SHP77 (cell line): Measurements from ENCODE around the gene CFAP46.
"Not testable (repeated sequence)": the region's sequence is repeated elsewhere in the genome, so short reads cannot be mapped to it uniquely, and the experiment has no call there.

ENCODE experiments used
- DNase-seq, 2 experiments: peaks; one replicate each; lab custom pipeline; 2025; lab: John Stamatoyannopoulos, UW

CFAP46 gene

DNA sequence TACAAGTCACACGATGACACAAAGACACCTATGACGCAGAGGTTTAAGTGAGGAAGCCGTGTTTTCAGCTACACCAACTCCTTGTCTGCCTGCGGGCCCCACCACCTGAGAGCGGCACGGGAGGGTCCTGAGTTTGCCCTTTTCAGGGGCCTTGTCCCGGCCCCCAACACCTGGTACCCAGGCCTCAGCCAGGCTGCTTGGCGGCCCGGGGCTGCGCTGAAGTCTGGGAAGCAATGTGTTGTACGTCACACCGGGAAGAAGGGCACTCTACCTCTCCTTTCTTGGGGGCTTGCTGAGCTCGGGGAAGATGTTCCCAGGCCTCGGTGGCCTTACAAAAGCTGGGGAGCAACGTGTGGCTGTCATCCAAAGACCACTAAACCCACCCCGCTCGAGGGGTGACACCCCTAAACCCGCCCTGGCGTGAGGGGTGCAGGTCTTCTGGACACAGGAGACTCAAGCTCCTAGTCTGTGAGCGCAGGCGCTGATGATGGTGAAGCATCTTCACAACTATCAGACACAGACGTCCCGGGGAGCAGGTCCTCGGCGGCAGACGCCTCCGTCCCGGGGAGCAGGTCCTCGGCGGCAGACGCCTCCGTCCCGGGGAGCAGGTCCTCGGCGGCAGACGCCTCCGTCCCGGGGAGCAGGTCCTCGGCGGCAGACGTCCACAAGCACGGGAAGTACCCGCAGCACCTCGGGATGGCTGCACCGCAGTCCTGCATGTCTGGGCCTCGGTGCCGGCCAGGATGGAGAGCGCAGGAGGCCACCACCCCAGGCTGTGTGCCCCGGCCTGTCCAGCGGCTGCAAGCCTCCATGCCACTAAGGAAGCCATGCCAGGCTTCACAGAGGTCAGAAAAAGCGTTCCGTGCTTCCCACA is 15.4 kb downstream of the CFAP46 start:
- no peak for DNase-seq

DNA sequence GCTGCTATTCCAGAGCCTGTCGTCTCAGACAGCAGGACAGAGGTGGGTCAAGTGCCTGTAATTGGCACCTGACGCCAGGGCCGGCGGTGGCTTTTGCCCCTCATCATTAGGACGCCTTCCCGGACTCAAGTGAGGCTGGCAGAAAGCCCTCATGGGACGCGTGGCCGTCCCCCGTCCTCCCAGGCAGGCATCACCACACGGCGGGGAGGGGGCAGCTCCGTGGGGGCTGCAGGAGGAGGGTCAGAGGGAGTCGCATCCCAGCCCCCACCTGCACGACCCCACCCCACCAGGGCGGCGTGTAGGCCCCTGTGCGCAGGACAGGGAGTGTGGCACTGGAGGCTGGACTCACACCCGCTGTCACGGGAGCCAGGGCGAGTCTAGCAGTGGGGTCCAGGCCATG is 16.3 kb downstream of the CFAP46 start:
- DNase-seq = no peak

DNA sequence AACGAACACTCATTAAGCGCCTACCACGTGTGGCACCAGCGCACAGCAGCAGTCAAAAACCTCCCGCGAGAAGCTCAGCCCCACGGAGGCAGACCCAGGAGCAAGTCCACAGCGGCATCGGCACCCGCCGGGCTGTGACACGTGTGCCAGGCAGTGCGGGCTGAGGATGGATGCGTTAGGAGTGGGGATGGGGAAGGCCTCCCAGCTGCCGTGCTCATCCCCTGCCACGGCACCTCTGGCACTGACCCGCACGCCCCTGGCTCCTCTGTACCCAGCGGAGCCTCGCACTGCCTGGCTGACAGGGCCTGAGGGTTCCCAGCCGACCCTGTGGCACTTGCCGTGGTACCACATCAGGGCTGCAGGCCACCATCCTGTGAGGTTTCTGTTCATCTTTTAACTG is 16.8 kb downstream of the CFAP46 start:
- no peak for DNase-seq

DNA sequence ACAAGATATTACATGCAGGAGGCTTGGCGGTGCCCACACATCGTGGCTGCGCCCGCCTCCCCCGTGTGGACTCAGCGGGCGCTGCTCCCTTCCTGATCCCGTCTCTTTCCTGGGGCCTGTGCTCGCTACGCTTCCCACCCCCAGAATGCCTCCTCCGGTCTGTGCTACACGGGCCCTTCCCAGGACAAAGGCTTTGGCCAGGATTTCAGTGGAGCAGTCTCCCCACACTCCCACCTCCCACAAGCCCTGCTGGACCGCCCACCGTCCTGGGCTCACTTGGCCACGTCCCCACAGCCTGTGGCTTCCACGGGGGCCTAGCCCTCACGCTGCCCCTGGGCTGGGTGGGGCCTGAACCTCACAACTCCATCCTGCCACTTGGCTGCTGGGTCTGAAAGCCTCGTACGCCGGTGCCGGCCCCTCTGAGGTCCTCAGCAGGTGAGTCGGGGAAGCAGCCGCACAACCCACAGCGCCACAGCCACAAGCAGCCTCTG is 17.3 kb downstream of the CFAP46 start:
- no peak for DNase-seq

DNA sequence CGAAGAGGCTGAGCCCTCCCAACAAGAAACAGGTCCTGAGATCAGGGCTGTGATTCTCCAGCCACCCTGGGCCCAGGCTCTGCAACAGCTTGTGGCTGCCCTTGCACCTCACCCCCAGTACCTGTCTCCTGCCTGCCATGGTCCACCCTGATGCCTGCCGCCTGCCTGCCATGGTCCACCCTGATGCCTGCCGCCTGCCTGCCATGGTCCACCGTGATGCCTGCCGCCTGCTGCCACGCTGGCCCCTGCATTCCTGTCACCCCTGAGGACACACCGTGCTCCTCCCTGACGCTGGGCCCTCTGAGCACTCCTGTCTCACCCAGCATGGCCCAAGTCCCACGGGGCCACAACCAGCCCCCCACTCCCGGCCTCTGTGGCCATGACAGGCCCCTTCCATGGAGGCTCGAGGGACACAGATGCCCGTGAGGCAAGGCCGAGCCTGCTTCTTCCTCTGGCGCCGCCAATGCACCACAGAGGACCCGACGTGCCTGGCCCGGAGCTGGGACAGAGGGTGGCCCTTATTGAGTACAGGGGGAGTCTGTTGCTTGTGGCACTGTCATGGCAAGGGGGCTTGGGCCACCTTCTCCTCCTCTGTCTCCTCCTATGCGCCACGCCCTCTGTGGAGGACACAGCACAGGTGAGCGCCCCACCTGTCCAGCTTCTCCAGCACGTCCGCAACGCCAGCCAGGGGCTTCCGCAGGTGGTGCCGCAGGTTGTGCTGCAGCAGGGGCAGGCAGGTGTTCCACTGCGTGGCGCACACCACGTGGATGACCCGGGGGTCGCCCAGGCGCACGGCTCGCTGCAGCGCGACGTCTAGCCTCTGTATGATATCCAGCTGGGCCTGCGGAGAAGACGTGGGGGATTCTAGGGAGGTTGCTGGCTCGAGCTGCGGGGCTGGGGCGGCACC is 18.1 kb downstream of the CFAP46 start:
- DNase-seq = no peak

DNA sequence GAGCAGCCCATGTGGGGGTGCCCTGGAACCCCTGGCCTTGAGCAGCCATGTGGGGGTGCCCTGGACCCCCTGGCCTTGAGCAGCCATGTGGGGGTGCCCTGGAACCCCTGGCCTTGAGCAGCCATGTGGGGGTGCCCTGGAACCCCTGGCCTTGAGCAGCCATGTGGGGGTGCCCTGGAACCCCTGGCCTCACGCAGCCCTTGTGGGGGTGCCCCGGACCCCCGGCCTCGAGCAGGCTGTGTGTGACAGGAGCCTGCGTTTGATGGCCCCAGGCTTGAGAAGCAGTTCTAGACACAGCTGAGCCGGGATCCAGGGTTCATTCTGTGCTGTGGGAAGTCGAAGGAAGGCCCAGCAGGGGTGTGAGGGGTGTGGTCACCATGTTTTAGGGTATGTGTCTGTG is 19.0 kb downstream of the CFAP46 start:
- not testable (repeated sequence) for DNase-seq

DNA sequence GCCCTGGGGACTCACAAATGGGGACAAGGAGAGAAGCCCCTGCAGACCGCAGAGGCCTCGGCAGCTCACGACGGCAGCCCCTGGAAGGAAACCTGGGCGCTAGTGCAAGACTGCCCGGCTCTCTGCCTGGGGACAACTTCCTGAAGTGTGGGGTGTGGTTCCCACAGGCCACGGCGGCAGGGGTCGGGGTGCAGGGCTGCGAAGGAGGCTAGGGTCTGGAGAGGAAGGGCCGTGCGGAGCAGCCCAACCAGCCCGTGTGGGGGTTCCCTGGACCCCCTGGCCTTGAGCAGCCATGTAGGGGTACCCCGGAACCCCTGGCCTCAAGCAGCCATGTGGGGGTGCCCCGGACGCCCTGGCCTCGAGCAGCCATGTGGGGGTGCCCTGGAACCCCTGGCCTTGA is 19.5 kb downstream of the CFAP46 start:
- no peak for DNase-seq

DNA sequence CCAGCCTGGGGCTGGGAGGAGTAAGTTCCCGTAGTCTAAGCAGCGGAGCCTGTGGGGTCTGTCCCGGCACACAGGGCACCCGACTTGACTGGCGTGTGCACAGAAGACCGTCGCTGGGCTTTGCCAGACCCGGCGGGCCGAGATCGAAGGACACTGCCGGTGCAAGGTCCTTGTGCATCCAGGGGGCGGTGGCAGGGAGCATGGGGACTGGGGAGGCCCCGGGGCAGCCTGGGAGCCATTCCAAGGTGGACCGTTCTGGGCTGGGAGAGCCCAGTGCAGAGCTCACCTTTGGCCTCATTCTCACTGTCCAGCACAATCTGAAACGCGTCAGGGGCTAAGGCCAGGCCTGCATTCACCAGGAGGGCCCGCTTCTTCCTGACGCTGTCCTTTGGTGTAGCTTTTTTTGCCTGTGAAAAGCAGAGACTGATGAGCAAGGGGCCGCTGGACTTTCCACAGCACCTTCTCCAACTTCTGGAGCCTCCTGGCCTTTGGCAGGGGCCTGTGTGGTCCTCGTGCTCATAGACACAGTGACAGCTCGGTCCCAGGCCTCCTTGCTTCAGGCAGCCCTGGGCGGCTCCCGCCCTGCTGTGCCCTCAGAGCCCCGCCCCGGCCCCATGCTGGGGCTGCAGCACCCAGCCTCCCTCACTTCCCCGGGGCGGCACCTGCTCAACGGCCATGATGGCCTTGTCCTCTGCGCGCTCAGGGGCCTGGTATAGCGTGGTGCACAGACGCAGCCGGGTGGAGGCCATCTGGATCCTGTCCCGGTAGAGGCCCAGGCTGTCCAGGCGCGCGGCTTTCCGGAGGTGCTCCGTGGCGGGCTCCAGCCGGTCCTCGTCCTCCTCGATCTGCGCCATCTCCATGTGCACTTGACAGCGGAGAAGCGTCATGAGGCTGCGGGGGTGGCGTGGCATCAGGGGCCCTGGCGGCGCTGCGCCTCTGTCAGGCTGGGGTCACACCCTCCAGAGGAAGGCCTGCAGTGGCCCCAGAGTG is 20.3 kb downstream of the CFAP46 start:
- DNase-seq = no peak

DNA sequence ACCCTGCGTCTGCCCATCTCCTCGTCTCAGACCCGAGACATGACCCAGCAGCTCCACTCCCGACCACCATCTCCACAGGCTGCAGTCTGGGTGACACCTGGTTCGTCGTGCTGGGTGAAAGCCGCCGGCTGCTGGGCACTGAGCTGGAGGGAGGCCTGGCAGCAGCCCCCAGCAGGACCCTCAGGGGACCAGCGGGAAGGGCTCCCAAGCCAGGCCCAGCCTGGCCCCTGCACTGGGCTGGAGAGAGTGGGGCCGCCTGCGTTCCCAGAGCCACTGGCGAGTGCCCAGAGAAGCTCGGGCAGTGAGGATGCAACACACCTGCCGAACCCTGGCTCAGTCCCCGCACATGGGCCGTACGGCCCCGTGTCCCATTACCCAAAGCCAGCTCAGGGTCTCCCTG is 21.3 kb downstream of the CFAP46 start:
- DNase-seq = no peak

DNA sequence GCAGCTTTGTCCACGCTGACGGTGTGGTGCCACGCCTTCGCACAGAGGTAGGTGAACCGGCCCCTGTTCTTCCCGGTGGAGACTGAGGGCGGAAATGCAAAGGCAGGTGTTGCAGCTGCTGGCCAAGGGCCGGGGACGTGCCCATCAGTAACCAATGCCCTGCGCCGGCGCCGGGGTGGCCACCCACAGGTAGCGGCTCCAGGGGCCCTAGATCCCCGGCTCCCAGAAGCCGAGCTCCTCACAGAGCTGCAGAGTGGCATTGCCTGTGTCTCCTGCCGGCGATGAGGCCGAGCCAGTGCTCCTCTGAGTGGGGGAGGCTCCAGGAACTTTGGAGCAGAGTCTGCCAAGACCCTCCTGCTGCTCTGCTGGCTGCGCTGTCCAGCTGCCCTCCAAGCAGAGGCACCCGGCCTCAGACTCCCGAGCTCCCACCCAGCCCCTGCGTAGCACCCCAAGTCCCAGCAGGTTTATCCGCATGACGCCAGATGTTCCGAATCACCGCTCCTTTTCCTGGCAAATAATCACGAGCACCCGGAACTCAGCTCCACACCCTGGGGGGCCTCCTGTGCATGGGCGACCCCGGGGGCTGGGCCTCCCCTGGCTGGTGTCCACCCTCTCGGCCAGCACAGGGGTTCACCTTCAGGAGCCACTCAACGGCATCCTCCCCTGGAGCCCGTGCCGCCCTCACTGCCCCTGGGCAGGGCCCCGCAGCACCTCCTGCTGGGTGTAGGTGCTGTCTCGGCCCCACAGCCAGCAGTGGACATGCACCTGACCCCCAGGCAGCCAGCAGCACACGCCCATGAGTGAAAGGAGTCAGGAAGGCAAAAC is 22.1 kb downstream of the CFAP46 start:
- no peak for DNase-seq

DNA sequence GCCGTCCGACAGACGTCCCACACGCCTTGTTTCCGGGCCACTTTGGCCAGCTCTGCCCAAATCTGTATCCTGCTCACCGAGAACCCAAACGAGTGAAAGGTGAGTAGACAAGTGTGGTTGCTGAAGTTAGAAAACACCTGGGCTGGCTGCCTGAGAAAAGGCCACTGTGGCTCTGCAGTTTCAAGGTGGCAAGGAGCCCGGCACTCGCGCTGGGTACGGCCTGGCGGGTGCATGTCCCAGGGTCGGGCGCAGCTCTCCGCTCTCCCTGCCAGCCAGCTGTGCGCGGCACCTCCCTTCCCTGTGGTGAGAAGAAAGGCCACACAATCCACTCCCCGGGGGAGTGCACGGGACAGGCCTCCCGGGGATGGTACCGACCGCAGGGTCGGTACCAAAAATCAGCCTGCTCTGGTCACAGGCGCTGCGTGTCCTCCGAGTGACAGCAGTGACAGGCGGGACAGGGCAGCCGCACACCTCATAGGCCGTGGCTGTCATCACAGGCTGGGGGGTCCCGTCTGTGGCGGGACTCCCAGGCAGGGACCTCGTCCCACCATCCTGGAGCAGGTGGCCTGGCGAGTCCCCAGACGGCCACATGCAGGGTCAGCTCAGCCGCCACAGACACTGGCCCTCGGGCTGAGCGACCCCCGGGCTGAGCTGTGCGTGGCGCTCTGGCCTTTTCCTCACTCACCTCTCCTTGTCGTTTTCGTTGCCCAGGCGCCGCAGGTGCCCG is 22.8 kb downstream of the CFAP46 start:
- DNase-seq = no peak

DNA sequence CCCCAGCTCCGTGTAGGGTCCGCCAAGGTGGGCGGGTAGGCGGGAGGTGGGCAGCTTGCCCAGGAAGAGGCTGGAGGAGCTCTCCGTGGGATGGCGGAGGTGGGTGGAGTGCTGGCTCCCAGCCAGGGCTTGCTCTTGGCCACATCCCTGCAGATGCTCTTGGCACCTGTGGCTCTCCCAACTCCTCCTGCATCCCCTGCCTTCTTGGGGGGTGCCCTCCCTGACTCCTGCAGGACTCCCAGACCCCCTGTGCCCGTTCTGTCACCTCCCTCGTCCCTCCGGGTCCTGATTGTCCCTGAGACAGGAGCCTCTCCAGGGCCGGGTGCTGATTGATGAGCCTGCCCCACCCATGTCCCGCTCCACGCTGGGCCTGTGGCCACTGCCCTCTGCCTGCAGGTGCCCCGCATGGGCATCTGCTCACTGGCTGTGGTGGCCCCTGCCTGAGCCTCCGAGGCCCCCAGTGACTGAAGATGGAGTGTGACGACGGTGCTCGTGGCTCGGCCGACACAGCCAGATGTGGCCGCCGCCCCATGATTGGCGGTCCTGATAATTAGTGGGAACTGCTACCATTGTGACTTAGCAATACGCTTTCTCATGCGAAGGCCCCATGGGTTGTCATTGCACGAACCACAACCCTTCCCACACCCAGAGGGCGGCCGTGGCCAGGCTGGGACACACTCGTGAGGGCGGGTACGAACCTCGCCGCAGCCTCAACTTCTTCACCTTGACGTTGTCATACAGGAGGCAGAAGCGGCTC is 23.6 kb downstream of the CFAP46 start:
- no peak for DNase-seq

DNA sequence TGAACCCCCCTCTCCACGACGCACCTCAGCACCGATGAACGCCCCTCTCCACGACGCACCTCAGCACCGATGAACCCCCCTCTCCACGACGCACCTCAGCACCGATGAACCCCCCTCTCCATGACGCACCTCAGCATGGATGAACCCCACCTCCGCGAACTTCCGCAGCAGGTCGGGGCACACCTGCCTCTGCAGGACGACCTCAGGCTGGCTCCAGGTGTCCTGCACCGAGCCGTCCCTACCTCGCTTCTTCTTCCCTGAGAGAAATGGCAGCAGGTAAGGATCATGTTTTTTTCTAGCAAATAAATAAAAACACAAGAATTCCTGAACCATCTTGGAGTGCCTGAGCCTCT is 24.1 kb downstream of the CFAP46 start:
- no peak for DNase-seq

DNA sequence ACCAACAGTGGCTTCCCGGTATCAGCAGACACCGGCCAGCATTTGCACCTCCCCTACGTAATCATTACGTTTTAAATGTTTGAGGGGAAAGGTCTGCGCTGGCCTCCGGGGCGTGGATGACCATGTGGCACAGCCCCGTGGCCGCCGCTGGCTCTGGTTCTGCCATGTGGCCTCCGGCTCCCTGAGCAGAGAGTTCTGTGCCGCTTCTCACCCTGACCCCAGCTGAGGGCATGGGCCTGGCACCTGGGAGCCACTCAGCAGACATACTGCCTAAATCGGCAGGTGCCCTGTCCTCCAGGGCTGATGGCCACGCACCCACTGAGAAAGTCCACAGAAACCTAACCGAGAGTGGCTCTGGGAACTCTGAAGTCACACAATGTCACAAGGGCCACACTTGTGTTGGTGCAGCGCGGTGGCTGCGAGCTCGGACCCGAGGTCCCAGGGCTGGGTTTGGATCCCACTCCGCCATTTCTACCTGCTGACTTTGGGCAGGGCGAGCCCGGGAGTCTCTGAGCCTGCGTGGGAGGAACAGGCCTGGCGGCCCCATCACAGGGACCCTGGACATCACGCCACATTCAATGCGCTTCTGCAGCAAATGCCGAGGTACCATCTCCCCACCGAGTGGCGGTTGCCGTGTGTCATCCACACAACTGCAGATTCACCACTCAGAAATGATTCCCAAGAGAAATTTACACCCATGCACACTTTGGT is 25.3 kb downstream of the CFAP46 start:
- no peak for DNase-seq

DNA sequence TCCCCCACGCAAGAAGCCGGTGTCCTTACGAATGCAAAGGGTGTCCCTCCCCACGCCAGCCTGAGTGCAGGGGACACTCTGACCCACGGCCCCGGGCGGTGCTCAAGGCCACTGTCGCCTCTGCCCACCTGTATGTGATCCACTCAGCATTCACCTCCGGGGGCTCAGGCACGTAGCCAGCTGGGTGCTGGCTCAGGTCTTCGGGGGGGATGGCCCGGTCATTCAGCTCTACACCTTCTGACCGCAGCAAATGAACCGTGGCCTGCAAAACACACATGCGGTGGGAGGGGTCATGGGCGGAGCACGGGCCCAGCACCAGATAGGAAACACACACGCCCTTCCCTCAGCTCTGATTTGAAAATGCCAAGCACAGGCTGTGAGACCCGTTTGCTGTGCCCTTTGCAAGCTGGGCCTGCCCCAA is 25.9 kb downstream of the CFAP46 start:
- no peak for DNase-seq

DNA sequence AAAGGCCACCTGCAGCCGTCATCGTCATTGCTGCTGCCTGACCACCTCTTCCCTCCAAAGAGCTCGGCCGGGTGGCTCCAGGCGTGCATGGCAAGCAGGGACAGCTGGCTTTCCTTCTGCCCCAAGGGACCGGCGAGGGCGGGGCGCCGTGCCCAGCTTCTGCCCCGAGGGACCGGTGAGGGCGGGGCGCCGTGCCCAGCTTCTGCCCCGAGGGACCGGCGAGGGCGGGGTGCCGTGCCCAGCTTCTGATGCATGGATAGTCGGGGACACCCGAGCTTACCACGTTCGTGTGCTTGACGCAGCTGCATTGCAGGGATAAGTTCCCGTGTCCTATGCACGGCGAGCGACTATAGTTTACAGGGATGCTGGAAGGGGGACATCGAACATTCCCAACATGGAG is 27.0 kb downstream of the CFAP46 start:
- no peak for DNase-seq

DNA sequence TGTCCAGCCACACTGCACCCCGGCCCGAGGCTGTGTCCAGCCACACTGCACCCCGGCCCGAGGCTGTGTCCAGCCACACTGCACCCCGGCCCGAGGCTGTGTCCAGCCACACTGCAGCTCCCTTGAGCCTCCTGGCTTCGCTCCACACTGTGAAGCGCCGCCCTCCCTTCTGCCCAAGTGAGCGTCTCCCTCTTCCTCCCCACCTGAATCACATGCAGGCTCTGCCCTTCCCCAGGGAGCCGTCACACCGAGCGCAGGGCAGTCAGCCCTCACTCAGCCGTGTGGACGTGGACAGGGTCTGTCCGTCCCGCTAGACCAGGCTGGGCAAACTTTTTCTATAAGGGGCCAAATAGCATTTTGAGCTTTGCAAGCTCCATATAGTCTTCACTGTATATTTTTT is 27.6 kb downstream of the CFAP46 start:
- no peak for DNase-seq

DNA sequence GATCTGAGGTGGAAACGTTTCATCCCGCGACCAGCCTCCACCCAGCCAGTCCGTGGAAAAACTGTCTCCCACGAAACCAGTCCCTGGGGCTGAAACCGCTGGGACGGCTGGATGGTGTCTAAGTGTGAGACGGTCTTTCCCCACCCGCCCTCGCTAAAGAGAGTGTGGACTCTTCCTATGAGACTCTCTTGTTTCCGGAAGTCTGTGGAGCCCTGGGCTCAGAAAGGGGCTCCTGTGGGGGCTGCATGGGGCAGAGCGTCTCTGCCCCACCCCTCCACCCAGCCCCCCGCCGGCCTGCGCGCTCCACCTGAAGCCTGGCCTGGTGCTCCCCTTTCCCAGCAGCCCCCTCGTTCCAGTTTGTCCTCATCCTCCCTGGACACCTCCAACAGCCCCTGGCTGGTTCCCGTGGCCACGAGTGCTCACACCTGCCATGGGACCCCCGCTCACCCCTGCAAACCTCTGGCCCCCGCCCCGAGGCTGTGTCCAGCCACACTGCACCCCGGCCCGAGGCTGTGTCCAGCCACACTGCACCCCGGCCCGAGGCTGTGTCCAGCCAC is 28.7 kb downstream of the CFAP46 start:
- DNase-seq = no peak
